GM18867 (cell line): ENCODE results near the gene ABCB9.
"Not testable (repeated sequence)": the region's sequence is repeated elsewhere in the genome, so short reads cannot be mapped to it uniquely, and the experiment has no call there.

Experiments
- ATAC-seq: cut with Tn5 transposase; IDR thresholded peaks from one replicate; pipeline ENCODE4 v1.9.1; 2021; ENCODE audit warnings: mild to moderate bottlenecking, moderate library complexity; ENCODE audit not compliant: unreplicated experiment

Gene ABCB9

GRCh38 chr12:122944605-122945592, 21.4 kb downstream of the ABCB9 start:
- ATAC-seq, result no peak

GRCh38 chr12:122943196-122943595, 23.1 kb downstream of the ABCB9 start:
- no peak for ATAC-seq

GRCh38 chr12:122942637-122943036, 23.6 kb downstream of the ABCB9 start:
- ATAC-seq, result no peak

- ATAC-seq, result not testable (repeated sequence)
Observed at GRCh38 chr12:122941351-122941750, 24.9 kb downstream of the ABCB9 start.

- no peak for ATAC-seq
Observed at GRCh38 chr12:122939125-122939524, 27.1 kb downstream of the ABCB9 start.

- ATAC-seq, result no peak
Observed at GRCh38 chr12:122937622-122938091, 28.6 kb downstream of the ABCB9 start.

- ATAC-seq, result no peak
Observed at GRCh38 chr12:122935318-122935717, 30.9 kb downstream of the ABCB9 start.

- ATAC-seq, result no peak
Observed at GRCh38 chr12:122934722-122935121, 31.5 kb downstream of the ABCB9 start.

- no peak for ATAC-seq
Observed at GRCh38 chr12:122932207-122932606, 34.1 kb downstream of the ABCB9 start.

- ATAC-seq, result no peak
Observed at GRCh38 chr12:122929812-122930211, 36.5 kb downstream of the ABCB9 start.

- ATAC-seq, result no peak
Observed at GRCh38 chr12:122929148-122929538, 37.1 kb downstream of the ABCB9 start.

- no peak for ATAC-seq
Observed at GRCh38 chr12:122928404-122929147, 37.7 kb downstream of the ABCB9 start.

GRCh38 chr12:122927756-122928403, 38.4 kb downstream of the ABCB9 start:
- ATAC-seq, result no peak

GRCh38 chr12:122921917-122922316, 44.3 kb downstream of the ABCB9 start:
- ATAC-seq, result no peak

- ATAC-seq, result no peak
Observed at GRCh38 chr12:122920687-122921086, 45.6 kb downstream of the ABCB9 start.

- no peak for ATAC-seq
Observed at GRCh38 chr12:122918827-122919226, 47.4 kb downstream of the ABCB9 start.

- ATAC-seq, result no peak
Observed at GRCh38 chr12:122917507-122918121, 48.6 kb downstream of the ABCB9 start.

- no peak for ATAC-seq
Observed at GRCh38 chr12:122909442-122910288, 56.6 kb downstream of the ABCB9 start.

GRCh38 chr12:122908915-122909314, 57.3 kb downstream of the ABCB9 start:
- no peak for ATAC-seq

- not testable (repeated sequence) for ATAC-seq
Observed at GRCh38 chr12:122905258-122905657, 61.0 kb downstream of the ABCB9 start.
